Camera-type eye (tissue), 1 donor: ENCODE measurements around the gene FTH1. TPM values are rescaled to one million over a fixed set of nuclear protein-coding genes. Genes with fewer than 3 reads are reported as not detected.

ENCODE experiments used
- total RNA-seq: library from RNA; depleted of rRNA; stranded (reverse); fragments of >200 nt; gene quantifications from one replicate; pipeline ENCODE4 v1.2.3, GENCODE V29; 2014

Gene FTH1
- total RNA-seq = 779 TPM

DNA sequence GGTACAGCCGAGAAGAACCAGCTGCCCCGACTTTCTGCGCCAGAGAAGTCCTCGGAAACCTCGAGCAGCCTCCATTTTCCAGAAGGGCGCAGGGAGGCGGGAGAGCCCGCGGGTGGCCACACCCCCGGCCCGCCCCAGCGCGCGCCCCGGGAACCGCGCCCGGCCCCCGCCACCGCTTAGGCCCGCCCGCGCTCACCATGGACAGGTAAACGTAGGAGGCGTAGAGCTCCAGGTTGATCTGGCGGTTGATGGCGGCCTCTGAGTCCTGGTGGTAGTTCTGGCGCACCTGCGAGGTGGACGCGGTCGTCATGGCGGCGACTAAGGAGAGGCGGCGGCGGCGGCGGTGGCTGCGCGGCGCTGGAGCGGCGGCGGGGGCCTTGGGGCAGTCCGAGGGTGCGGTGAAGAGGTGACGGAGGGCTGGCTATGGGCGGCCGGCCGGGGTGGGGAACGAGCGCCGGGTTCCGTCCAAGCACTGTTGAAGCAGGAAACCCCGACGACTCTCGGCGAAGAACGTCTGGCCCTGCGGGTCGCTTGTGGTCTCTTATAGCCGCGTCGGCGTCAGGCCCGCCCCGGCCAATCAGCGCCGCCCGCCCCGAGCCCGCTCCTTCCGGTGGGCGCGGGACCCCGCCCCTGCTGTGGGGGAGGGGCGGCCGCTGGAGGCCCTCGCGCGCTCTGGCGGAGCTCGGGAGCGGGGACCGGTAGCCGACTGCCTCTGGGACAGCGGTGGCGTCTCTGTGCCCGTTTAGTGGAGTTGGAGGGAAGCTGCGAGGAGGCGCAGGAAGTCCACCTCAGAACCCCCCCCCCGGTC is at the start of gene FTH1:
Gene FTH1, minus strand, starts transcription at position 519 of the 808 bp plus-strand sequence. Its CDS starts 209 bp downstream, at position 310.

DNA sequence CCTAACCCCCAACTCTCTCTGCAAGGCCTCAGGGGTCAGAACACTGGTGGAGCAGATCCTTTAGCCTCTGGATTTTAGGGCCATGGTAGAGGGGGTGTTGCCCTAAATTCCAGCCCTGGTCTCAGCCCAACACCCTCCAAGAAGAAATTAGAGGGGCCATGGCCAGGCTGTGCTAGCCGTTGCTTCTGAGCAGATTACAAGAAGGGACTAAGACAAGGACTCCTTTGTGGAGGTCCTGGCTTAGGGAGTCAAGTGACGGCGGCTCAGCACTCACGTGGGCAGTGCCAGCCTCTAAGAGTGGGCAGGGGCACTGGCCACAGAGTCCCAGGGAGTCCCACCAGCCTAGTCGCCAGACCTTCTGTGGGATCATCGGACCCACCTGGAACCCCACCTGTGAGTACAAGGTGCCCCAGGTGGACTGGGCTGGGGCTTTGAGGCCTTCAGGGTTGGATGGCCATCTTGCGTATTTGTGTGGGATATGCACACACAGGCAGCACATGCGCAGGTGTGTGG is 17.3 kb downstream of the FTH1 start, which contains the start of gene BEST1:
Gene BEST1, plus strand, starts transcription at position 317 of the 513 bp plus-strand sequence. CDS start 1,456 bp downstream, outside the sequence.

DNA sequence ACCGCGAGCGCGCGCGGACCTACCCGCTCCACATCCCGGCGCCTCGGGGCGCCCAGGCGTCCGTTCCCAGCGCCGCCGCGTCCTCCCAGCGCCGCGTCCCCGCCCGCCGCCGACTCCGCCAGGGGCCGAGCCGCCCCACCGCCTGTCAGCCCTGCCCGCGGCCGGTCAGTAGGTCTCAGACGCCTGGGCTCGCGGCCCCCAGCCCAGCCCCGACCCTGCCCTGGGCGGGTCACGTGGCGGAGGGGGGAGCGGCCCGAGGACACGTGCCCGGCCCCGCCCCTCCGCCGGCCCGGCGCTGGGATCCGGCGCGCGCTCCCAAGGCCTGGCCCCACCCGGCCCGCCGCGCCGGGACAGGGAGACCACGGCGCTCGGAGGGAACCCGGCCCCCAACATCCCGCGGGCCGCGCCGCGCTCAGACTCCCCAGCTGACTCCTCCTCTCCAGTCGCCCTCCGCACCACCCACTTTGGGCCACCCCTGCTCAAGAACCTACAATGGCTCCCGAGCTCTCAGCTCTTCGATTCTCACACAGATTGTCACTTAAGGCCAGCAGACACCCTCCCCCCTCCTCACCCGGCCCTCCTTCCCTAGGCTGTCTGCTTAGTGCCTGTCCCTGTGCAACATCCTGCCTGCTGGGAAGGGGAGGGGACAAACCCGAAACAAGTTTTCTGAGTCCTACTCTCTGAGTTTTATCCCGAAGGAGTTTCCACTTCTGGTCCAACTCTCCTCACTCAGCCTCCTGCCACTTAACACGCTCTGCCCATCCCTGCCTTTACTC is 49.9 kb downstream of the FTH1 start, which contains the start of gene RAB3IL1:
Gene RAB3IL1, minus strand, starts transcription at position 233 of the 776 bp plus-strand sequence. Its CDS starts 199 bp downstream, at position 34.

Other genes with a start within 250 kb of the FTH1 start
- gene MYRF, start 215.0 kb downstream of the FTH1 start, total RNA-seq = 20.1 TPM
- 28.5 TPM for gene TMEM258, start 175.0 kb downstream of the FTH1 start, total RNA-seq
- 28.0 TPM for gene FEN1, start 174.7 kb downstream of the FTH1 start, total RNA-seq
- 52.4 TPM for gene FADS1, start 150.6 kb downstream of the FTH1 start, total RNA-seq
- 46.1 TPM for gene FADS2, start 139.3 kb downstream of the FTH1 start, total RNA-seq
- gene FADS3, start 76.1 kb downstream of the FTH1 start, total RNA-seq = 34.5 TPM
- gene RAB3IL1, start 50.1 kb downstream of the FTH1 start, total RNA-seq = 23.4 TPM
- 66.5 TPM for gene BEST1, start 17.3 kb downstream of the FTH1 start, total RNA-seq
- gene INCENP, start 156.4 kb upstream of the FTH1 start, total RNA-seq = 28.0 TPM
- not detected for gene SCGB1D1, start 222.6 kb upstream of the FTH1 start, total RNA-seq
- gene SCGB2A1, start 241.0 kb upstream of the FTH1 start, total RNA-seq = not detected